Endodermal cell (in vitro differentiated cells): Measurements from ENCODE around the gene GJA3. TPM values are rescaled to one million over a fixed set of nuclear protein-coding genes. Genes with fewer than 3 reads are reported as not detected.
A peak's percentile ranks its signal among the peaks of the same experiment; 100 is the strongest.

ENCODE experiments used
- DNase-seq: peaks from one replicate; pipeline ENCODE4 v3.0.0-alpha.2; 2017
- H3K27ac ChIP-seq: 2 replicates; pipeline ENCODE4 v1.5.1; 2013; ENCODE audit warnings: mild to moderate bottlenecking, low read depth, low read length, moderate library complexity
- H3K27me3 ChIP-seq: 2 replicates; pipeline ENCODE4 v1.6.1; 2013; ENCODE audit warnings: mild to moderate bottlenecking, low read length, moderate library complexity; ENCODE audit not compliant: insufficient read depth, control insufficient read depth, poor library complexity, severe bottlenecking
- H3K36me3 ChIP-seq: 2 replicates; pipeline ENCODE4 v1.7.0; 2013; ENCODE audit warnings: mild to moderate bottlenecking, low read length, moderate library complexity; ENCODE audit not compliant: control insufficient read depth, insufficient read depth
- H3K4me1 ChIP-seq: one replicate; pipeline ENCODE4 v1.7.0; 2013; ENCODE audit warnings: low read length; ENCODE audit not compliant: control insufficient read depth, insufficient read depth
- H3K4me3 ChIP-seq: 2 replicates; pipeline ENCODE4 v1.5.1; 2013; ENCODE audit warnings: mild to moderate bottlenecking, low read length, moderate library complexity
- H3K9ac ChIP-seq: 2 replicates; pipeline ENCODE4 v1.6.1; 2013; ENCODE audit warnings: mild to moderate bottlenecking, low read length, moderate library complexity; ENCODE audit not compliant: poor library complexity, severe bottlenecking; ENCODE audit errors: extremely low read depth
- H3K9me3 ChIP-seq: 2 replicates; pipeline ENCODE4 v1.6.1; 2013; ENCODE audit warnings: mild to moderate bottlenecking, low read length, moderate library complexity; ENCODE audit not compliant: control insufficient read depth
- H3K27ac Mint-ChIP-seq: 2 replicates; pipeline ENCODE4 v1.8.0; 2020; ENCODE audit warnings: mixed read lengths
- H3K27me3 Mint-ChIP-seq: 2 replicates; pipeline ENCODE4 v1.8.0; 2021; ENCODE audit warnings: mild to moderate bottlenecking, mixed read lengths; ENCODE audit not compliant: insufficient read depth
- H3K36me3 Mint-ChIP-seq: 2 replicates; pipeline ENCODE4 v1.8.0; 2020; ENCODE audit warnings: low read depth, mixed read lengths
- H3K4me1 Mint-ChIP-seq: 2 replicates; pipeline ENCODE4 v1.8.0; 2020; ENCODE audit warnings: mixed read lengths
- H3K4me3 Mint-ChIP-seq: 2 replicates; pipeline ENCODE4 v1.8.0; 2020; ENCODE audit warnings: mild to moderate bottlenecking, moderate library complexity, mixed read lengths
- H3K9me3 Mint-ChIP-seq: 2 replicates; pipeline ENCODE4 v1.8.0; 2020; ENCODE audit warnings: mild to moderate bottlenecking, mixed read lengths
- CTCF ChIP-seq: fragments of 200-600 bp; sonication (generic); conservative IDR thresholded peaks from 2 replicates; pipeline ENCODE4 v1.5.0; 2021; ENCODE audit warnings: antibody characterized with exemption, mild to moderate bottlenecking
- WGBS, 2 experiments: methylation state at CpG; one replicate each; pipeline versions ENCODE4 v1.1.5 to v1.1.7; 2013; ENCODE audit warnings: missing lambda C conversion rate in 2 of 2, mixed read lengths in 1 of 2; ENCODE audit not compliant: insufficient coverage in 1 of 2, insufficient read length in 1 of 2; 5-methylcytosine and 5-hydroxymethylcytosine counted together
- total RNA-seq, 2 donors: library from RNA; stranded (reverse); fragmentation: NEBNext Ultra II Directional in 1 of 2; extraction: Animal tissue kit (Norgen Biotek cat#: 25700) in 1 of 2; gene quantifications; 2 replicates in 1 of 2; 3 replicates in 1 of 2; pipeline ENCODE4 v1.2.1, GENCODE V29; 2021

GJA3 gene
- total RNA-seq, 2 donors from 2014 or later: 0.07 to 0.09 TPM

DNA sequence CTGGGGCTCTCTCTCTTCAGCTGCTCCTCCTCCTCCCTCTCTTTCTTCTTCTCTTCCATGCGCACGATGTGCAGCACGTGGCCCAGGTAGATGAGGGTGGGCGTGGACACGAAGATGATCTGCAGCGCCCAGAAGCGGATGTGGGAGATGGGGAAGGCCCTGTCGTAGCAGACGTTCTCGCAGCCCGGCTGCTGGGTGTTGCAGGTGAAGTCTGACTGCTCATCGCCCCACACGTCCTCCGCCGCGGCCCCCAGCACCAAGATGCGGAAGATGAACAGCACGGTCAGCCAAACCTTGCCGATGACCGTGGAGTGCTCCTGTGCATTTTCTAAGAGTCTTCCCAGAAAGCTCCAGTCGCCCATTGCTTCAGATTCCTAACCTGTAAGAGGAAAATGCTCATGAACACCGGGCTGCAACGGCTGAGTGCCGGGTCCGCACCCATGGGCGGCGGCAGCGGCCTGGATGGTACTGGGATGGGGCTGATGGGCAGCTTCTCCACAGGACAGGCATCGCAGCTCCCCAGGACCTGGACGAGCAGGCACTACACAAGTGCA is 17.8 kb downstream of the GJA3 start:
- 95 to 99% methylated on average over 19 to 30 of the region's 30 CpGs for WGBS, 2 experiments
- Histone ChIP-seq H3K27me3 (peaks cover 11% of the 10 kb centered on the region), H3K4me3 (no peak overlapping the region), H3K9ac (no peak overlapping the region), H3K4me1 (no peaks in the 10 kb centered on the region), H3K36me3 (no peaks in the 10 kb centered on the region), H3K9me3 (no peaks in the 10 kb centered on the region), H3K27ac (no peak overlapping the region)
- Mint-ChIP-seq H3K9me3 (no peaks in the 10 kb centered on the region), H3K27ac (no peak overlapping the region), H3K36me3 (no peaks in the 10 kb centered on the region), H3K4me3 (no peak overlapping the region), H3K4me1 (no peaks in the 10 kb centered on the region), H3K27me3 (peaks cover 27% of the 10 kb centered on the region)
- DNase-seq: peak; percentile 30
- no peak for TF ChIP-seq CTCF

DNA sequence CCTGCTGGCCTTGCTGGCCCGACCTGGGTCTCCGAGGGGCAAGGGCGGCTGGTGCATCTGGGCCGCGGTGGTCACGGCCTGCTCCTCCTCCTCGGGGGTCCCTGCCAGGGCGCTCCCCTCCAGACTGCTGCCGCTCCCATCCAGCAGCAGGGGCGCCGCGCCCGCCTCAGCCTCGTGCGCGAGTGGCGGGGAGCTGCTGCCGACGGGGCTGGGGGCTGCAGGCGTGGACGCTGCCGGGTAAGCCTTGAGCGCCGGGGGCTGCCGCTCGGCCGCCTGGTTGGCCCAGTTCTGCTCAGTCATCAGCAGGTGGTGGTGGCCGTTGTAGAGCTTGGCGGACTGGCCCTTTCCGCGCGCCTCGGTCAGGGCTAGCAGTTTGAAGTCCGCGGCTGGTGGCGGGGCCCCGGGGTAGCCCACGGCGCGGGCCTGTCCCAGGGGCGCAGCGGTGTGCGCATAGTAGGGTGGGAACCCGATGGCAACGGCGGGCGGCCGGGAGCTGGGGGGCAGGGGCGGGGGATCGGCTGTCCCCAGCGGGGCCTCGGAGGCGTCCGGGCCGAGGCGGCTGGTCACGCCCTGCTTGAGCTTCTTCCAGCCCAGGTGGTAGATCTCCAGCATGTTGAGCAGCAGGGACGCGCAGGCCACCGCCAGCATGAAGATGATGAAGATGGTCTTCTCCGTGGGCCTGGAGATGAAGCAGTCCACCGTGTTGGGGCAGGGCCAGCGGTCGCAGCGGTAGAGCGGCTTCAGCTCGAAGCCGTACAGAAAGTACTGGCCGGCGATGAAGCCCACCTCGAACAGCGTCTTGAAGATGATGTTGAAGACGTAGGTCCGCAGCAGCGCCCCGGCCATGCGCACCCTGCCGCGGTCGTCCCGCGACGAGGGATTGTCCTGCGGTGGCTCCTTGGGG is 18.6 kb downstream of the GJA3 start:
- H3K27ac Mint-ChIP-seq: no peak overlapping the region
- Histone ChIP-seq H3K27me3 (peaks cover 15% of the 10 kb centered on the region), H3K4me1 (no peaks in the 10 kb centered on the region), H3K36me3 (no peaks in the 10 kb centered on the region), H3K9ac (no peak overlapping the region), H3K4me3 (no peak overlapping the region), H3K9me3 (no peaks in the 10 kb centered on the region), H3K27ac (no peak overlapping the region)
- no peaks in the 10 kb centered on the region for H3K9me3 Mint-ChIP-seq
- H3K4me3 Mint-ChIP-seq: no peak overlapping the region
- WGBS, 2 experiments: 94 to 97% methylated on average over 55 to 84 of the region's 84 CpGs
- DNase-seq: peak; percentile 53
- peaks cover 30% of the 10 kb centered on the region for H3K27me3 Mint-ChIP-seq
- H3K4me1 Mint-ChIP-seq: no peaks in the 10 kb centered on the region
- H3K36me3 Mint-ChIP-seq: no peaks in the 10 kb centered on the region
- TF ChIP-seq CTCF: no peak

DNA sequence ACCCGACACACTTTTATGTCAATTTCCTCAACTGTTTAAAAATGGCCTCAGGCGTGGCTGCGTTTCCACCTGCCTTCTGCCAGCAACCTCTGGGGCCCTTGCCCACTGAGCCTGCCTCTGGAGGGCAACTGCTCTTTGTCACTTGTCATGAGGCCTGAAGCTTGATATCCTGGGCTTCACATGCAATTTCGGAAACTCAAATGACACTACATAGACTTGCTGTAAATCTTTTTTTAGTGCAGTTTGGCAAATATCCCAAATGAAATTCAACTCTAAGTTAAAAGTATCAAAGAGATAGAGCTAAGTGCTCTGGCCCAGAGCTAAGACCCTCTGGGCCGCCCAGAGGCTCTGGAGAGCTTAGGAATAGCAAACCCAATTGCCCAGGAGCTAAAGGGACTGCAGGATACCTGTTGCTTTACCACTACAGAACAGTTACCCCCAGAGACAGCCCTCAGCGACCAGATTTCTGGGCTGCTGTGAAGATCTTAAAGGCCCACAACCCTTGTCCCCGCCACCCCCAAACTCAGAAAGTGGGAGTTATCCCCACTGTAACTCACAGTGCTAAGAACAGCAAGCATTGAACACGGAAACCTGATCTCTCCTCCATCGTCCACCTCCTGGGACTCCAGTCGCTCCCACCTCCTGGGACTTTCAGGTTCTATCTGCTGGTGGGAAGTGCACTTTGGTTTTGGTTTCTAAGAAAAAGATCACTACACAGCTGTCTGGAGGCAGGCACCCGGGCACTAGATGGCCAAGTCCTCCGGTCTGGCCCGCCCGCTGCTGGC is 19.4 kb downstream of the GJA3 start:
- Histone ChIP-seq H3K4me1 (no peaks in the 10 kb centered on the region), H3K27me3 (peaks cover 23% of the 10 kb centered on the region), H3K27ac (no peak overlapping the region), H3K9ac (no peak overlapping the region), H3K9me3 (no peaks in the 10 kb centered on the region), H3K4me3 (no peak overlapping the region), H3K36me3 (no peaks in the 10 kb centered on the region)
- Mint-ChIP-seq H3K4me1 (no peaks in the 10 kb centered on the region), H3K9me3 (no peaks in the 10 kb centered on the region), H3K36me3 (no peaks in the 10 kb centered on the region), H3K27ac (no peak overlapping the region), H3K27me3 (peaks cover 37% of the 10 kb centered on the region), H3K4me3 (no peak overlapping the region)
- peak; percentile 14 for TF ChIP-seq CTCF
- DNase-seq: peak; percentile 24
- 87 to 89% methylated on average over 12 to 14 of the region's 14 CpGs for WGBS, 2 experiments
